ENCODE results near the gene NBEAL2.
"Not testable (repeated sequence)": the region's sequence is repeated elsewhere in the genome, so short reads cannot be mapped to it uniquely, and the experiment has no call there.

Gene NBEAL2

DNA sequence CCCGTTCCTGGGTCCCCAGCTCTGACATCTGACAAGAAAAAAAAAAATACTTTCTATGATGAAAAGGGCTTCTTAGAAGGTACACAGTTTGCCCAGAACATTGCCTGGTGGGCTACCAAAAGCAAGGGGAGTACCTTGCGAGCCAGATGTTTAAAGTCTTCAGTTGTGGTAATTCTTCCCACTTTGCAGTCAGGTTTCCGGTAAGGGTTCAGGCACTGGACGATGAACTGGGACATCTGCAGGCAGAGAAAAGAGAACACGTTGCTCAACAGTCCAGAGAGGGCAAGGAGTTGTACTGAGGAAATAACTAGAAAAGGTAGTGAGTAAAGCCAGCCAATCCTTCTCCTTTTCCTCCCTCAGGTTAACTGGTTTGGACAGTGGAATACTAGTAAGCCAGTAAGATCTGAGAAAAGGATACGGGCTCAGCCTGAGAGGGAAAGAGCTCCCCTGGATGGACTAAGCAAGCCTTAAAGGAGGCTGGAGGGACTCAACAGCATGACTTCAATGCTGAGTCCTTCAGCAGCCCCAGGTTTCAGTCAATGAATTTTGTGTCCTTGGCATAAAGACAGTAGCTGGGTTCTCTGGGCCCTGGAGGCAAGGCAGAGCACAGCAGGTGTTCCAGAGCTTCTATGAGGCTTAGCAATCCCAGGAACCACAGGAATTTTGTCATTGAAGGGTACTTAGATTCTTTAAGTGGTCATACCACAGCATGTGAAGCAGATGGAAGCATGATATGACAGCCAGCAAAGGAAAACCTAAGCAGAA, 38.2 kb downstream of the NBEAL2 start:
- no peaks in the 10 kb centered on the region for H3K27me3 Mint-ChIP-seq (ENCODE audit: low read depth)
- no peak for DNase-seq (ENCODE audit: low spot score)
- H3K36me3 Mint-ChIP-seq (ENCODE audit: low read depth), result peaks cover 36% of the 10 kb centered on the region
- H3K4me3 Mint-ChIP-seq, result peak overlapping the region; percentile 60
- no peaks in the 10 kb centered on the region for H3K9me3 Mint-ChIP-seq
- peaks cover 44% of the 10 kb centered on the region for H3K4me1 Mint-ChIP-seq (ENCODE audit: low read depth)
- H3K27ac Mint-ChIP-seq, result peak overlapping the region; percentile 88

GRCh38 chr3:47018269-47018611, 38.8 kb downstream of the NBEAL2 start:
- H3K36me3 Mint-ChIP-seq (ENCODE audit: low read depth), result peaks cover 36% of the 10 kb centered on the region
- H3K27ac Mint-ChIP-seq, result no peak overlapping the region
- H3K27me3 Mint-ChIP-seq (ENCODE audit: low read depth), result no peaks in the 10 kb centered on the region
- no peak for DNase-seq (ENCODE audit: low spot score)
- peaks cover 44% of the 10 kb centered on the region for H3K4me1 Mint-ChIP-seq (ENCODE audit: low read depth)
- no peaks in the 10 kb centered on the region for H3K9me3 Mint-ChIP-seq
- H3K4me3 Mint-ChIP-seq, result no peak overlapping the region

DNA sequence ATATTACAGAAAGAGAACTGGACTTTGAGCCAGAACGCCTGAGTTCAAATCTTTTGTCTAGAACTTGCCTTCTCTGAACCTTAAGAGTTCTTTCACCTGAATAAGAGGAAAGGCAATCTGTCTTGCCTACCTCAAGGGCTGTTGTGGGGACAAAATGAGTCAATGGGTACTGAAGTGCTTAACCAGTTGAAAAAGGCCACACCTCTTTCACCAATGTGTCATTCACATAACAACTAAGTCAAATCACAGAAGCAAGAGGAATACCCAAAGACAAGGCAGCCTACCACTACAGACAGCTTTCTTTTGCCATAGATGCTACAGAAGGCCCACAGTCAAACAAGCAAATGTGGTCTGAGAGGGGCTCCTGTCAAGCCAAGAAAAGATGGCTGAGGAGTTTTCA, 39.7 kb downstream of the NBEAL2 start:
- H3K4me3 Mint-ChIP-seq, result peak overlapping the region; percentile 10
- no peaks in the 10 kb centered on the region for H3K27me3 Mint-ChIP-seq (ENCODE audit: low read depth)
- peaks cover 43% of the 10 kb centered on the region for H3K4me1 Mint-ChIP-seq (ENCODE audit: low read depth)
- peak; percentile 58 for DNase-seq (ENCODE audit: low spot score)
- H3K27ac Mint-ChIP-seq, result peak overlapping the region; percentile 62
- no peaks in the 10 kb centered on the region for H3K9me3 Mint-ChIP-seq
- peaks cover 30% of the 10 kb centered on the region for H3K36me3 Mint-ChIP-seq (ENCODE audit: low read depth)

- no peaks in the 10 kb centered on the region for H3K27me3 Mint-ChIP-seq (ENCODE audit: low read depth)
- no peak for DNase-seq (ENCODE audit: low spot score)
- H3K4me1 Mint-ChIP-seq (ENCODE audit: low read depth), result peaks cover 42% of the 10 kb centered on the region
- peaks cover 24% of the 10 kb centered on the region for H3K36me3 Mint-ChIP-seq (ENCODE audit: low read depth)
- peak overlapping the region; percentile 49 for H3K27ac Mint-ChIP-seq
- no peak overlapping the region for H3K4me3 Mint-ChIP-seq
- H3K9me3 Mint-ChIP-seq, result no peaks in the 10 kb centered on the region
Observed at GRCh38 chr3:47020311-47020710, 40.8 kb downstream of the NBEAL2 start.

GRCh38 chr3:47022641-47023071, 43.2 kb downstream of the NBEAL2 start:
- peaks cover 18% of the 10 kb centered on the region for H3K36me3 Mint-ChIP-seq (ENCODE audit: low read depth)
- no peak overlapping the region for H3K4me3 Mint-ChIP-seq
- no peak overlapping the region for H3K27ac Mint-ChIP-seq
- H3K9me3 Mint-ChIP-seq, result no peaks in the 10 kb centered on the region
- H3K4me1 Mint-ChIP-seq (ENCODE audit: low read depth), result peaks cover 26% of the 10 kb centered on the region
- H3K27me3 Mint-ChIP-seq (ENCODE audit: low read depth), result no peaks in the 10 kb centered on the region
- DNase-seq (ENCODE audit: low spot score), result no peak

GRCh38 chr3:47024932-47025331, 45.5 kb downstream of the NBEAL2 start:
- peaks cover 13% of the 10 kb centered on the region for H3K36me3 Mint-ChIP-seq (ENCODE audit: low read depth)
- DNase-seq (ENCODE audit: low spot score), result no peak
- peaks cover 9% of the 10 kb centered on the region for H3K4me1 Mint-ChIP-seq (ENCODE audit: low read depth)
- no peaks in the 10 kb centered on the region for H3K27me3 Mint-ChIP-seq (ENCODE audit: low read depth)
- no peak overlapping the region for H3K27ac Mint-ChIP-seq
- no peak overlapping the region for H3K4me3 Mint-ChIP-seq
- no peaks in the 10 kb centered on the region for H3K9me3 Mint-ChIP-seq

- not testable (repeated sequence) for H3K4me3 Mint-ChIP-seq; H3K27ac Mint-ChIP-seq; H3K27me3 Mint-ChIP-seq (ENCODE audit: low read depth); DNase-seq (ENCODE audit: low spot score); H3K9me3 Mint-ChIP-seq
- H3K36me3 Mint-ChIP-seq (ENCODE audit: low read depth), result peaks cover 16% of the 10 kb centered on the region
- peaks cover 16% of the 10 kb centered on the region for H3K4me1 Mint-ChIP-seq (ENCODE audit: low read depth)
Observed at GRCh38 chr3:47026432-47026831, 47.0 kb downstream of the NBEAL2 start.

DNA sequence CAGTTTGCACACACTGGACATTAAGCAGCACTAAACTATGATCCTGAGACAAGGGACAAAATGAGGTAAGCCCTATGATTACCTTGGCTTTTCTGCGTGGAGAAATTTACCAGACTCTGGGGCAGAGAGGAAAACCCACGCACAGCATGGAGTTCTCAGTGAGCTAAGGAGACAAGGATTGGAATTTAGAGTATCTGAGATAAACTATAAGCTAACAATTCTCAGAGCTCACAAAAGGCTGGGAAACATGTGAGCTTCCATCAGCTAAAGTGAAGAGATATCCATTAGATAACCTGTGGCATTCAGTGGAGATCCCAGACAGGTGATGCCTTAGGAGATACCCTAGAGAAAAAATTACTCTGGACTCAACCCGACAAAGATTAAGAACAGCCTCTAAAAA, 48.7 kb downstream of the NBEAL2 start:
- Mint-ChIP-seq H3K4me3 (no peak overlapping the region), H3K36me3 (ENCODE audit: low read depth) (peaks cover 21% of the 10 kb centered on the region), H3K27me3 (ENCODE audit: low read depth) (no peaks in the 10 kb centered on the region), H3K27ac (no peak overlapping the region), H3K9me3 (no peaks in the 10 kb centered on the region), H3K4me1 (ENCODE audit: low read depth) (peaks cover 20% of the 10 kb centered on the region)
- DNase-seq (ENCODE audit: low spot score), result no peak

- Mint-ChIP-seq H3K36me3 (ENCODE audit: low read depth) (peaks cover 22% of the 10 kb centered on the region), H3K27me3 (ENCODE audit: low read depth) (no peaks in the 10 kb centered on the region), H3K4me3 (no peak overlapping the region), H3K9me3 (no peaks in the 10 kb centered on the region), H3K27ac (no peak overlapping the region), H3K4me1 (ENCODE audit: low read depth) (peaks cover 21% of the 10 kb centered on the region)
- DNase-seq (ENCODE audit: low spot score), result no peak
Observed at GRCh38 chr3:47028667-47029066, 49.2 kb downstream of the NBEAL2 start.

DNA sequence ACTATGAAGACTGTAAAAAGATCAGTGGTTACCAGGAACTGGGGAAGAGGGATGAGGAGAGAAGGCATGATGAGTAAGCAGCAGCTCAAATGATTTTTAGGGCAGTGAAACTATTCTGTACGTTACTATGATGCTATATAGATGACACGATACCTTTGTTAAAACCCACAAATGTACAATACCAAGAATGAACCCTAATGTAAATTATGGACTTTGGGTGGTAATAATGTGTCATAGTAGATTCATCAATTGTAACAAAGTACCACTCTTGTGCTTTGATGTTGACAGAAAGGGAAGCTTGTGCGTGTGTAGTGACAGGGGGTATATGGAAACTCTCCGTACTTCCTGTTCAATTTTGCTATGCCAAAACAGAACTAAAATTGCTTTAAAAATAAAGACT, 51.6 kb downstream of the NBEAL2 start:
- H3K4me1 Mint-ChIP-seq (ENCODE audit: low read depth), result peaks cover 16% of the 10 kb centered on the region
- H3K36me3 Mint-ChIP-seq (ENCODE audit: low read depth), result peaks cover 34% of the 10 kb centered on the region
- not testable (repeated sequence) for DNase-seq (ENCODE audit: low spot score); H3K9me3 Mint-ChIP-seq; H3K27me3 Mint-ChIP-seq (ENCODE audit: low read depth)
- H3K4me3 Mint-ChIP-seq, result peak overlapping the region; percentile 61
- H3K27ac Mint-ChIP-seq, result peak overlapping the region; percentile 88

- Mint-ChIP-seq H3K36me3 (ENCODE audit: low read depth) (peaks cover 51% of the 10 kb centered on the region), H3K4me3 (no peak overlapping the region)
Observed at GRCh38 chr3:47034868-47035489, 55.5 kb downstream of the NBEAL2 start.

GRCh38 chr3:47035645-47036044, 56.2 kb downstream of the NBEAL2 start:
- Mint-ChIP-seq H3K27ac (no peak overlapping the region), H3K4me1 (ENCODE audit: low read depth) (peaks cover 32% of the 10 kb centered on the region), H3K27me3 (ENCODE audit: low read depth) (no peaks in the 10 kb centered on the region), H3K9me3 (peaks cover 7% of the 10 kb centered on the region), H3K4me3 (no peak overlapping the region), H3K36me3 (ENCODE audit: low read depth) (peaks cover 55% of the 10 kb centered on the region)
- DNase-seq (ENCODE audit: low spot score), result no peak

More at GRCh38 chr3:47034868-47035489, 55.5 kb downstream of the NBEAL2 start:
- Mint-ChIP-seq H3K27me3 (ENCODE audit: low read depth) (no peaks in the 10 kb centered on the region), H3K4me1 (ENCODE audit: low read depth) (peaks cover 33% of the 10 kb centered on the region), H3K9me3 (peaks cover 7% of the 10 kb centered on the region), H3K27ac (no peak overlapping the region)
- DNase-seq (ENCODE audit: low spot score), result no peak

- Mint-ChIP-seq H3K9me3 (peaks cover 7% of the 10 kb centered on the region), H3K4me1 (ENCODE audit: low read depth) (peaks cover 27% of the 10 kb centered on the region), H3K27ac (no peak overlapping the region), H3K4me3 (no peak overlapping the region), H3K27me3 (ENCODE audit: low read depth) (no peaks in the 10 kb centered on the region), H3K36me3 (ENCODE audit: low read depth) (peaks cover 57% of the 10 kb centered on the region)
- DNase-seq (ENCODE audit: low spot score), result no peak
Observed at GRCh38 chr3:47036145-47036544, 56.7 kb downstream of the NBEAL2 start.

DNA sequence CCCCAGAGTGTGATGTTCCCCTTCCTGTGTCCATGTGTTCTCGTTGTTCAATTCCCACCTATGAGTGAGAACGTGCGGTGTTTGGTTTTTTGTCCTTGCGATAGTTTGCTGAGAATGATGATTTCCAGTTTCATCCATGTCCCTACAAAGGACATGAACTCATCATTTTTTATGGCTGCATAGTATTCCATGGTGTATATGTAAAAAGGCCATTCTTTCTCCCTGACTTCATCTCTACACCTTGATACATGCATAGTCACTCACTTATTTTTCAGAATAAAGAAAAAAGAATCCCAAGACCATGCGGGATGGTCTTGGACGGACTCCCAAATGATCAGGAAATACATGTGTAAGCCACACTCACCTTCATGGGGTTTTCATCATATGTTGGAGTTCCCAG, 57.8 kb downstream of the NBEAL2 start:
- H3K4me3 Mint-ChIP-seq; DNase-seq (ENCODE audit: low spot score); H3K9me3 Mint-ChIP-seq; H3K27me3 Mint-ChIP-seq (ENCODE audit: low read depth): not testable (repeated sequence)
- H3K4me1 Mint-ChIP-seq (ENCODE audit: low read depth), result peaks cover 23% of the 10 kb centered on the region
- H3K36me3 Mint-ChIP-seq (ENCODE audit: low read depth), result peaks cover 55% of the 10 kb centered on the region
- H3K27ac Mint-ChIP-seq, result peak overlapping the region; percentile 62
